SK-N-SH (cell line): ENCODE measurements around the gene GPX2. TPM values are rescaled to one million over a fixed set of nuclear protein-coding genes. Genes with fewer than 3 reads are reported as not detected.

ENCODE experiments used
- CTCF ChIA-PET: fragments of 300-600, 350-600 bp; formaldehyde crosslinking; extraction: SDS; loops from one replicate; lab custom pipeline; 2021; lab: Yijun Ruan, JAX
- POLR2A ChIA-PET: fragments of 350-600 bp; sonication (Branson Sonifier 250); formaldehyde crosslinking; extraction: SDS; loops from one replicate; lab custom pipeline; 2020; ENCODE audit warnings: antibody characterized with exemption, inconsistent platforms; lab: Yijun Ruan, JAX
- DNase-seq: peaks from one replicate; pipeline ENCODE4 v3.0.0; 2012
- H2AFZ ChIP-seq: fragments of 200-600 bp; sonication (generic); 2 replicates; pipeline ENCODE4 v1.8.1; 2016; ENCODE audit warnings: antibody characterized with exemption, mild to moderate bottlenecking, low read depth
- H3F3A ChIP-seq: fragments of 200-600 bp; sonication (generic); replicated peaks from 2 replicates; pipeline ENCODE3; 2016; ENCODE audit warnings: antibody characterized with exemption, mild to moderate bottlenecking; ENCODE audit not compliant: insufficient read depth
- H3K27ac ChIP-seq, 2 experiments: fragments of 200-500 bp in 1 of 2; fragments of 200-600 bp in 1 of 2; sonication (Bioruptor generic) in 1 of 2; sonication (generic), shearing (Covaris generic) in 1 of 2; 2 replicates each; pipeline versions ENCODE4 v1.5.1 to v1.6.1; 2014 to 2016; ENCODE audit warnings: low read depth in 2 of 2, inconsistent platforms in 1 of 2, low read length in 1 of 2, mild to moderate bottlenecking in 1 of 2, mixed read lengths in 1 of 2
- H3K27me3 ChIP-seq: fragments of 200-600 bp; sonication (generic), shearing (Covaris generic); 2 replicates; pipeline ENCODE4 v1.6.1; 2016; ENCODE audit warnings: mixed run types; ENCODE audit not compliant: insufficient read depth
- H3K36me3 ChIP-seq, 2 experiments: fragments of 200-500 bp in 1 of 2; fragments of 200-600 bp in 1 of 2; sonication (Bioruptor generic) in 1 of 2; sonication (generic) in 1 of 2; replicated peaks in 1 of 2; 2 replicates each; pipeline versions ENCODE3 to v1.5.1; 2014 to 2016; ENCODE audit warnings: low read length in 1 of 2, mild to moderate bottlenecking in 1 of 2; ENCODE audit not compliant: insufficient read depth in 2 of 2, control insufficient read depth in 1 of 2
- H3K4me1 ChIP-seq, 2 experiments: fragments of 200-500 bp in 1 of 2; fragments of 200-600 bp in 1 of 2; sonication (Bioruptor generic) in 1 of 2; sonication (generic), shearing (Covaris generic) in 1 of 2; 2 replicates each; pipeline versions ENCODE4 v1.5.1 to v1.6.1; 2014 to 2016; ENCODE audit warnings: low read depth in 1 of 2, low read length in 1 of 2, mixed run types in 1 of 2; ENCODE audit not compliant: insufficient read depth in 2 of 2, control insufficient read depth in 1 of 2
- H3K4me2 ChIP-seq: fragments of 200-600 bp; sonication (generic), shearing (Covaris generic); 2 replicates; pipeline ENCODE4 v1.6.1; 2017; ENCODE audit warnings: mixed run types
- H3K4me3 ChIP-seq, 2 experiments: fragments of 200-500 bp in 1 of 2; fragments of 200-600 bp in 1 of 2; sonication (Bioruptor generic) in 1 of 2; sonication (generic), shearing (Covaris generic) in 1 of 2; 2 replicates each; pipeline versions ENCODE4 v1.5.1 to v1.8.1; 2014 to 2016; ENCODE audit warnings: low read depth in 2 of 2, inconsistent platforms in 1 of 2, low read length in 1 of 2, mild to moderate bottlenecking in 1 of 2, mixed read lengths in 1 of 2, moderate library complexity in 1 of 2
- H3K79me2 ChIP-seq: fragments of 200-600 bp; sonication (generic); 2 replicates; pipeline ENCODE4 v1.8.1; 2017; ENCODE audit warnings: mild to moderate bottlenecking; ENCODE audit not compliant: insufficient read depth
- H3K9ac ChIP-seq: fragments of 200-600 bp; sonication (generic); 2 replicates; pipeline ENCODE4 v1.6.1; 2017; ENCODE audit warnings: mixed run types
- H3K9me2 ChIP-seq: fragments of 200-600 bp; sonication (generic); 2 replicates; pipeline ENCODE4 v1.6.1; 2017; ENCODE audit warnings: mixed run types
- H3K9me3 ChIP-seq: fragments of 200-600 bp; sonication (generic); 2 replicates; pipeline ENCODE4 v1.6.1; 2017; ENCODE audit warnings: mixed run types, mild to moderate bottlenecking, moderate library complexity
- H4K20me1 ChIP-seq: fragments of 200-600 bp; sonication (generic); 2 replicates; pipeline ENCODE4 v1.6.1; 2017; ENCODE audit warnings: mild to moderate bottlenecking, mixed run types; ENCODE audit not compliant: insufficient read depth
- EP300 ChIP-seq, 2 experiments: IDR thresholded peaks; 2 replicates each; pipeline versions ENCODE4 v1.4.0 to v1.6.1; 2012; ENCODE audit warnings: borderline replicate concordance in 1 of 2, low read depth in 1 of 2, low read length in 1 of 2
- FOXJ3 ChIP-seq: sonication (generic); formaldehyde crosslinking; IDR thresholded peaks from 2 replicates; pipeline ENCODE4 v1.5.1; 2020; ENCODE audit warnings: mild to moderate bottlenecking, missing genetic modification reagents
- GATA2 ChIP-seq: sonication (generic); formaldehyde crosslinking; IDR thresholded peaks from 2 replicates; pipeline ENCODE4 v1.5.0; 2020; ENCODE audit warnings: mild to moderate bottlenecking, missing genetic modification reagents
- NRF1 ChIP-seq: IDR thresholded peaks from 2 replicates; pipeline ENCODE4 v1.6.1; 2012; ENCODE audit warnings: low read depth, mild to moderate bottlenecking, low read length
- RAD21 ChIP-seq: IDR thresholded peaks from 2 replicates; pipeline ENCODE4 v1.6.1; 2012; ENCODE audit warnings: mild to moderate bottlenecking, low read length
- RCOR1 ChIP-seq: fragments of 150-350 bp; IDR thresholded peaks from 2 replicates; pipeline ENCODE4 v1.6.1; 2017; ENCODE audit warnings: antibody characterized with exemption, low read length
- RFX5 ChIP-seq: IDR thresholded peaks from 2 replicates; pipeline ENCODE4 v1.6.1; 2012; ENCODE audit warnings: mild to moderate bottlenecking, improper control_type of control experiment, low read length
- SIN3A ChIP-seq: IDR thresholded peaks from 2 replicates; pipeline ENCODE4 v1.6.1; 2012; ENCODE audit warnings: low read depth, mild to moderate bottlenecking, low read length, moderate library complexity, borderline replicate concordance
- SMC3 ChIP-seq: IDR thresholded peaks from 2 replicates; pipeline ENCODE4 v1.6.1; 2012; ENCODE audit warnings: low read depth, low read length, improper control_type of control experiment
- TEAD4 ChIP-seq: IDR thresholded peaks from 2 replicates; pipeline ENCODE4 v1.4.0; 2012; ENCODE audit warnings: mild to moderate bottlenecking, borderline replicate concordance; ENCODE audit not compliant: insufficient read depth
- YY1 ChIP-seq: IDR thresholded peaks from 2 replicates; pipeline ENCODE4 v1.4.0; 2012; ENCODE audit warnings: low read depth, mild to moderate bottlenecking
- WGBS: methylation state at CpG from one replicate; pipeline ENCODE4 v1.1.6; 2017; ENCODE audit warnings: low lambda C conversion rate; 5-methylcytosine and 5-hydroxymethylcytosine counted together
- polyA plus RNA-seq, 3 experiments: library from polyadenylated mRNA; depleted of rRNA; stranded (reverse); fragments of >200 nt; gene quantifications; 2 replicates each; pipeline ENCODE4 v1.2.3, GENCODE V29; 2012
- TF ChIP-seq, protein P1 (sequence below): IDR thresholded peaks from 2 replicates; pipeline ENCODE4; 2012
- TF ChIP-seq, protein P2 (sequence below): IDR thresholded peaks from 2 replicates; pipeline ENCODE4 v1.4.0; 2012; ENCODE audit warnings: low read depth, borderline replicate concordance
- TF ChIP-seq, protein P3 (sequence below): IDR thresholded peaks from 2 replicates; pipeline ENCODE4 v1.4.0; 2012; ENCODE audit warnings: low read depth, borderline replicate concordance

Gene GPX2
- polyA plus RNA-seq, 1 of the 3 experiments (the other 2 are of a cell fraction), result not detected

DNA sequence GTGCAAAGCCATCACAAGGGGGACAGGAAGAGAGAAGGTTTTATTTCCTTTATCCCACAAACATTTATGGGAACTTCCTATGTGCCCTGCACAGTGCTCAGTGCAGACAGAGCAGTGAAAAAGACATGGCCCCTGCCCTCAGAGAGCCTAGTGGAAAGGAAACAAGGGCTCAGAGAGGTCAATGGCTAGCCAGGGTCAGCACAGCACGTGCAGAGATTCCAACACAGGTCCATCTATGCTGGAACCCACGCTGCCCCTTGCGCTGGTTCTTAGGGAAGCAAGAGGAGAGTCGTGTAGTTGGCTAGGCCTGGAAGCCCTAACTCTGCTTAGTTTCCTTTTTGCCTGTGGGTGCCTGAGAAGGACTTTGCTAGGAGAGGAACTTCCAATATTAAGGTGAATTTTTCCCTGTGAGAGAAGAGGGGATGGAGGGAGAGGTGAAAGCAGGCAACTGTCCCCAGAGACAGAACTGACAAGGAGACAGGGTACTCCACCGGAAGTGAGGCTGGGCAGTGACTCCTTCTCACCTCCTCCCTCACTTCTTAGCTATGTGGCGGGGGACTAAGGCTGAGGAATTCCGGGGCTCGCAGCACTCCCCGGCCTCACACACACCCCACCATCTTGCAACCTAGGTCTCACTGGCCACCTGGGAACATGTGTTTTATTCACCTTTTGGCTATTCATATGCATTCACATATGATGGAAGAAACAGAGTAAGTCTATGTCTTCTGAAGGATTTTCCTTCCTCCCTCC is 12.1 kb upstream of the GPX2 start:
- no peaks in the 10 kb centered on the region for H4K20me1 ChIP-seq
- no peaks in the 10 kb centered on the region for H3K9me3 ChIP-seq
- H3K4me2 ChIP-seq, result no peak overlapping the region
- no peak overlapping the region for H3K9ac ChIP-seq
- ChIA-PET CTCF (interaction anchor here (0.8 to 2.3 kb wide), 2 partner anchors 16 to 31 kb away, joined by 5 to 7 read pairs; no protein-coding TSS in a partner anchor), POLR2A (no interaction called here)
- no peaks in the 10 kb centered on the region for H3K9me2 ChIP-seq
- no peak overlapping the region for H3K4me3 ChIP-seq
- H2AFZ ChIP-seq, result no peak overlapping the region
- 92% methylated on average over 9 of the region's 9 CpGs for WGBS
- H3K79me2 ChIP-seq, result no peaks in the 10 kb centered on the region
- no peaks in the 10 kb centered on the region for H3K27me3 ChIP-seq
- TF ChIP-seq FOXJ3 (no peak), RFX5 (no peak)
- no peak for DNase-seq
- no peaks in the 10 kb centered on the region for H3F3A ChIP-seq
- H3K4me1 ChIP-seq, result peaks cover 0 to 31% of the 10 kb centered on the region in 2 experiments; a peak in 2 of 4 replicates
- peak overlapping the region in 1 of 2 experiments; percentile 11; a peak in 2 of 4 replicates for H3K27ac ChIP-seq
- H3K36me3 ChIP-seq, result peaks cover 0 to 9% of the 10 kb centered on the region in 2 experiments

DNA sequence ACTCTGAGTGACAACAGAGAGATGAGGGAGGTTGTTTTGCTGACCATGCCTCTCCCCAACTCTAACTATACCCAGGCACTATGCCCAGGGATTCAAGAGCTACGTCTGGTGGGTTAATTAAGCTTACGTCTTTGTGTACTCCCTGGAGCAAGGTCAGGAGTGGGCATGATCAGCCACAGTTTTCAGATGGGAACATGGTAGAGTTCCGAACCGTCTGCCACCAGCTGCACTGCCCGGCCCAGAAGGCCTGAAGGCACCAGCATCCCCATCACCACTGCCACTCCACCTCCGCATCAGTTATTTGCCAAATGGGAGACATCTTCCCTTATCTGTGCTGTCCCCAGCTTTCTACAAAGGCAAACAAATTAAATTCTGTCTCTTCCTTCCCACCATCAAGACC is 11.1 kb upstream of the GPX2 start:
- no peak overlapping the region for H3K4me2 ChIP-seq
- H3K9me2 ChIP-seq, result no peaks in the 10 kb centered on the region
- H3K4me1 ChIP-seq, result peaks cover 0 to 30% of the 10 kb centered on the region in 2 experiments; a peak in 2 of 4 replicates
- CTCF ChIA-PET, result interaction anchor here (0.8 to 2.3 kb wide), 3 partner anchors 17 to 30 kb away, joined by 5 to 7 read pairs (median 5); no protein-coding TSS in a partner anchor
- no peaks in the 10 kb centered on the region for H3F3A ChIP-seq
- peak overlapping the region in 1 of 2 experiments; percentile 11; a peak in 2 of 4 replicates for H3K27ac ChIP-seq
- peak; percentile 43 for DNase-seq
- no peak overlapping the region for H3K9ac ChIP-seq
- H3K27me3 ChIP-seq, result no peaks in the 10 kb centered on the region
- H2AFZ ChIP-seq, result no peak overlapping the region
- no peak overlapping the region for H3K4me3 ChIP-seq
- peak; percentile 16; the same call in 1 of the 2 replicates for TF ChIP-seq GATA2 (CRISPR knock-in tag)
- TF ChIP-seq TEAD4, result no peak
- H3K36me3 ChIP-seq, result peaks cover 0 to 11% of the 10 kb centered on the region in 2 experiments
- no peaks in the 10 kb centered on the region for H3K9me3 ChIP-seq
- H4K20me1 ChIP-seq, result no peaks in the 10 kb centered on the region
- WGBS, result 83% methylated on average over 4 of the region's 6 CpGs
- POLR2A ChIA-PET, result interaction anchor here (0.6 kb wide), 1 partner anchor 43 kb away, joined by 3 read pairs; no protein-coding TSS in a partner anchor
- H3K79me2 ChIP-seq, result no peaks in the 10 kb centered on the region

DNA sequence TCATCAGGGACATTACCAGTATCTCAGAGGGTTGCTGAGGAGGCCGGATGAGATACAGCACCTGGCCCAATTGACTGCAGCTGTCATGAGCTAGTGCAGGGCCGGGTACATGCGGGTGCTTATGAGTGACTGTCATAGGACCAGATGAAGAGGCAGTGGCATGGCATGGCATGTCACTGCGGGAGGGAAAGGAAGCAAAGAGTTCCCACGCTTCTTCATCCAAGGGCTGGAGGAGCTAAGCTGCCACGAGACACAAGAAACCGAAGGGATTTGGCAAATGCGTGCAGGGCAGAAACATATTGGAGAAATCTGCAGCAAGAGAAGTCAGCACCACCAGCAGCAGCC is 10.7 kb upstream of the GPX2 start:
- peaks cover 0 to 11% of the 10 kb centered on the region in 2 experiments for H3K36me3 ChIP-seq
- ChIA-PET POLR2A (no interaction called here), CTCF (interaction anchor here (1.0 to 2.3 kb wide), 2 partner anchors 17 to 28 kb away, joined by 5 to 7 read pairs; no protein-coding TSS in a partner anchor)
- no peaks in the 10 kb centered on the region for H3K9me2 ChIP-seq
- TF ChIP-seq EP300 (IDR thresholded peaks at IDR 0.05; ENCODE audit: borderline replicate concordance in 1 of 2, low read depth in 1 of 2, low read length in 1 of 2), result no peak
- no peak for TF ChIP-seq NRF1
- no peak for TF ChIP-seq SMC3
- TF ChIP-seq SIN3A, result no peak
- no peak for TF ChIP-seq YY1
- TF ChIP-seq, protein P1, sequence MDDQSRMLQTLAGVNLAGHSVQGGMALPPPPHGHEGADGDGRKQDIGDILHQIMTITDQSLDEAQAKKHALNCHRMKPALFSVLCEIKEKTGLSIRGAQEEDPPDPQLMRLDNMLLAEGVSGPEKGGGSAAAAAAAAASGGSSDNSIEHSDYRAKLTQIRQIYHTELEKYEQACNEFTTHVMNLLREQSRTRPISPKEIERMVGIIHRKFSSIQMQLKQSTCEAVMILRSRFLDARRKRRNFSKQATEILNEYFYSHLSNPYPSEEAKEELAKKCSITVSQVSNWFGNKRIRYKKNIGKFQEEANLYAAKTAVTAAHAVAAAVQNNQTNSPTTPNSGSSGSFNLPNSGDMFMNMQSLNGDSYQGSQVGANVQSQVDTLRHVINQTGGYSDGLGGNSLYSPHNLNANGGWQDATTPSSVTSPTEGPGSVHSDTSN, result no peak
- no peak for TF ChIP-seq RAD21
- no peak for TF ChIP-seq RCOR1
- TF ChIP-seq, protein P2, sequence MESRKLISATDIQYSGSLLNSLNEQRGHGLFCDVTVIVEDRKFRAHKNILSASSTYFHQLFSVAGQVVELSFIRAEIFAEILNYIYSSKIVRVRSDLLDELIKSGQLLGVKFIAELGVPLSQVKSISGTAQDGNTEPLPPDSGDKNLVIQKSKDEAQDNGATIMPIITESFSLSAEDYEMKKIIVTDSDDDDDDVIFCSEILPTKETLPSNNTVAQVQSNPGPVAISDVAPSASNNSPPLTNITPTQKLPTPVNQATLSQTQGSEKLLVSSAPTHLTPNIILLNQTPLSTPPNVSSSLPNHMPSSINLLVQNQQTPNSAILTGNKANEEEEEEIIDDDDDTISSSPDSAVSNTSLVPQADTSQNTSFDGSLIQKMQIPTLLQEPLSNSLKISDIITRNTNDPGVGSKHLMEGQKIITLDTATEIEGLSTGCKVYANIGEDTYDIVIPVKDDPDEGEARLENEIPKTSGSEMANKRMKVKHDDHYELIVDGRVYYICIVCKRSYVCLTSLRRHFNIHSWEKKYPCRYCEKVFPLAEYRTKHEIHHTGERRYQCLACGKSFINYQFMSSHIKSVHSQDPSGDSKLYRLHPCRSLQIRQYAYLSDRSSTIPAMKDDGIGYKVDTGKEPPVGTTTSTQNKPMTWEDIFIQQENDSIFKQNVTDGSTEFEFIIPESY, result no peak
- TF ChIP-seq, protein P3, sequence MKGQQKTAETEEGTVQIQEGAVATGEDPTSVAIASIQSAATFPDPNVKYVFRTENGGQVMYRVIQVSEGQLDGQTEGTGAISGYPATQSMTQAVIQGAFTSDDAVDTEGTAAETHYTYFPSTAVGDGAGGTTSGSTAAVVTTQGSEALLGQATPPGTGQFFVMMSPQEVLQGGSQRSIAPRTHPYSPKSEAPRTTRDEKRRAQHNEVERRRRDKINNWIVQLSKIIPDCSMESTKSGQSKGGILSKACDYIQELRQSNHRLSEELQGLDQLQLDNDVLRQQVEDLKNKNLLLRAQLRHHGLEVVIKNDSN, result no peak
- peaks cover 0 to 30% of the 10 kb centered on the region in 2 experiments; a peak in 2 of 4 replicates for H3K4me1 ChIP-seq
- peak overlapping the region in 1 of 2 experiments; percentile 11; a peak in 2 of 4 replicates for H3K27ac ChIP-seq
- 88% methylated on average over 8 of the region's 8 CpGs for WGBS
- H3K79me2 ChIP-seq, result no peaks in the 10 kb centered on the region
- H3K9me3 ChIP-seq, result no peaks in the 10 kb centered on the region
- H3K27me3 ChIP-seq, result no peaks in the 10 kb centered on the region
- no peak overlapping the region for H3K4me3 ChIP-seq
- no peaks in the 10 kb centered on the region for H4K20me1 ChIP-seq
- H2AFZ ChIP-seq, result no peak overlapping the region
- H3F3A ChIP-seq, result no peaks in the 10 kb centered on the region
- H3K9ac ChIP-seq, result no peak overlapping the region
- no peak for DNase-seq
- H3K4me2 ChIP-seq, result no peak overlapping the region
